CD1c-positive myeloid dendritic cell (primary cell): Measurements from ENCODE around the gene EPS15.
"Not testable (repeated sequence)": the region's sequence is repeated elsewhere in the genome, so short reads cannot be mapped to it uniquely, and the experiment has no call there.

Experiments used
- DNase-seq: peaks from one replicate; pipeline ENCODE4 v3.0.0-alpha.2; 2016; ENCODE audit errors: extremely low spot score

EPS15 gene

GRCh38 chr1:51472359-51472758 is 46.7 kb downstream of the EPS15 start:
- DNase-seq: peak; percentile 66

- no peak for DNase-seq
Observed at GRCh38 chr1:51469518-51469917, 49.5 kb downstream of the EPS15 start.

DNA sequence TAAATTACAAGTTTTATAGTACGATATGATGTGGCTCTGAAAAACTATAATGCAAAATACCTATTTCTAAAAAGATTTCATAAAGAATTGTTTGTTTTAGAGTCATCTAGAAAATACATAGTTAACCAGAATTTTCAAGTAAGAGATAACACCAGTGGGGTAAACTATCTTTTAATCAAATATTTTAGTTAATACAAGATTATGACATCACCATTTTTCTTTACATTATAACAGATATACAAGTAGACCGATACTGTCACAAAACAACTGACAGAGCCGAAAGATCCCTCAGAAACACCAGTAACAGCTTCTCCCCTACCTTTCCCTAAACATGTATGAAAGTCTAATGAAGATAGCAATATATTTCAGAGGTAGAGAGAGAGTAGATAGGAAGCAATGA is 54.2 kb downstream of the EPS15 start:
- no peak for DNase-seq

DNA sequence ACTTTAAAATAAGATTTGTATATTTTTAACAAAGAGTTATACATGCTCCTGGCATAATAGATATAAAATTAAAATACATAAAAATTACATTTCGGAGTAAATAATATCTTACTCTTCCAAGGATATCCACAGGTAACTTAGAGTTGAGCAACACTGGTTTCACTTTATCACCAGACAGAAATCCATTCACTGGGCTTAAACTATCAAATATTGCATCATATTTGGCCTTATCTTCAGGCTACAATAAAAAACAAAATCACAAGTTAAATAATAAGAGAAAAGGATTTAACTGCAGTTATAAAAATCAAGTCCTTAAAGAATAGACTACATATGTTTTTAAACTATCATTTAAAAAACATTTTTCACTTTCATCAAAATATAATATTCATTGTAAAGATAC is 55.5 kb downstream of the EPS15 start:
- DNase-seq: no peak

DNA sequence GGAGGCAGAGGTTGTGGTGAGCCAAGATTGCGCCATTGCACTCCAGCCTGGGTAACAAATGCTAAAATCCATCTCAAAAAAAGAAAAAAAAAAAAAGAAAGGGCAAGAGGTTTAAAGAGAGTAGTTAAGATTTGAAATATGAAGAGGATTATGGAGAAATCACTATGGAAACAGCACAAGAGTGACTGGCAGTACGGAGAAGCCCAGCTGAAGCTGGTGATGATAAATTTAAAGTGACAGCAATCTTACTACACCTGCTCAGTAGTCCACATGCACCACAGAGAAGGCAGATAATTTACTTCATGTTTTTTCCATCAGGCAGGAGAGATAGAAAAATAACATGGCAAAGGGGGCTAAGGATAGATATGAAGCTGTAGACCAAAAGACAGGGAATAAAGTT is 56.8 kb downstream of the EPS15 start:
- not testable (repeated sequence) for DNase-seq

GRCh38 chr1:51454554-51454953 is 64.5 kb downstream of the EPS15 start:
- DNase-seq: no peak

DNA sequence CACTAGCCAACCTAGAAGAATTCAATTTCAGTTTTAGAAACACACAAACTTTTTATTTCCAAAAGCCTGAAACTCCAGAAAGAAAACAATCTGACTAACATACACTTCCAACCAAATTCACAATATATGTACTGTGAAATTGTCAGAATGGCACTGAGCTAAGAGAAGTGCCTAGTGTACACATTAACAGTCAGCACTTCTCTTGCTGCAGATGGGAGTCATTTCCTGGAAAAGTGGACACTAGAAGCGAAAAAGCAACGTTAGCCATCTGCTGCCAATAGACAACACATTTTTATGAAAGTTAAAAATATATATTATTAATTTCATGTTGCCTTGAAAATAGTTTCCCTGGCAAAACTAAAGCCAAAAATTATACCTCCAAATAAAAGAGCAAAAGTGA is 66.1 kb downstream of the EPS15 start:
- DNase-seq: no peak

- not testable (repeated sequence) for DNase-seq
Observed at GRCh38 chr1:51448844-51449454, 70.1 kb downstream of the EPS15 start.

DNA sequence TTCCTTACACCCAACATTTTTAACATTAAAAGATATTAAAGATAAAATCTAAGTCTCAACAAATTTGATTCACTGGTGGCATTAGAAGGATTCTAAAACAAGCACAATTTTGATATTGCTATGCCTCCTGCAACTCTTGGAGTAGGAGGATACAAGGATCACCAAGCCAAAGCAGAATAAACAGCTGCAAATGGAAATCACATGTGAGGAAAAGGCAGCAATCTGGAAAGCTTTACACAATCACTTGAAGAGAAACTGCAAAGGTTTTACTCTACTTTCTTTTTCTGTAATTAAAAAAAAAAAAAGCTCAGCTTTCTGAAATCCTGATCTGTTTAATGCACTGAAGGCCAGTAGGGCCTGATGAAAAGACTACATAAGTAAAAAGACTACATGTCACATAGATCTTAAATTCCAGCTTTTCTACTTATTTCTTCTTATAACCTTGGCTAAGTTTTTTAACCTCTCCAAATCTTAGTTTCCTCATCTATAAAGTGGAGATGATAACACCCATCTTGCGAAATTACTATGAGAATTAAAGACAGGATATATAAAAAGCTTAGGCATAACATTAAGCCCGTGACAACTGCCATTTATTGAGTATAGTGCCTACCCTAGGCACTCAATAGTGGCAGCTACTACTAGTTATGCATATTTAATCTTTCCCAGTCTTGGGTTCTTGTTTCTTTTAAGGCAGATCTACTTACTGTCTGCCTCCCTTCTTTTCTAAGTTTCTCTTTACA is 73.5 kb downstream of the EPS15 start:
- DNase-seq: no peak

DNA sequence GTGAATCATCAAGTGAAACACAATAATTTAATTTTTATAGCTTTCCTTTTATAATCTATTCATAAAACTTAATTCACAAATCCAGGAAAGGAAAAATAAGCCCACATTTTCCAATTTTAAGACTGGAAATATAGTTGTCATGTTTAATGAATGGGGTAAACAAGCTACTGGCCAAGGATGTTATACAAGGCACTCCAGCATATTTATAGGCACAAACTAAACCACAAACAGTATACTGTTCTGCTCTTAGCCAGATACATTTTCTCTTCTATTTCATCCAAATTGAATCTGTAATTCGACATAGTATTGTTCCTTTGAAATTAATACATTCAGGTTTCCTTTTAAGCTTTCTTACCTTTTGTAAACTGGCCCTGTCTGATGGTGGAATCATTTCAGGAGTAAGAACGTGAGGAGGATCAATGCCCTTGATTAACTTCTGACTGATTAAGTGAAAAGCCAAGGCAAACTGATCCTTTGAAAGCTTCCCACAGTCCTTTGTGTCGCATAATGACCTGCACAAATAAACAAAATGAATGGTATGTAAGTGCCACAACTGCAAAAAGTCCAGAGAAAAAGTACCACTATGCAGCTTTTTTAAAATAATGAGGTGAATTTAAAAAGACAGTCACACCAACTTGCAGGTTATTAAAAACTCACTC is 74.4 kb downstream of the EPS15 start:
- DNase-seq: no peak

DNA sequence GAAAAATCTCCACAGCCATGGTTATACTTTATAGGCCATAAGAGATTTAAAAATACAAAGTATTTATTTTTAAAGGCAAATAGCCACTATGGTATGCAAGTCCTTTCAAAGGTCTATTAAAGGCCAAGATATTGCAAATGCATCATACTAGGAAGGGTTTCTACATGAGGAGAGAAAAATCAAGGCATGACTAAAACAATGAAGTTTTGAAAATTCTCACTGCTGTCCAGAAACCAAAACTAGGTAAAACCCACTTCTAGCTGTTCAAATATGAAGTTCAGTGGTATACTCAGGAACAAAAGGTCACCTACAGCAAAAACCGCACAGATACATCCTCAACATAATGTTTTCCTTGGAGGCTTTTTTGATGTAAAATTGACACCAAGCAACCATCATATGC is 75.0 kb downstream of the EPS15 start:
- DNase-seq: no peak

GRCh38 chr1:51443555-51443954 is 75.5 kb downstream of the EPS15 start:
- no peak for DNase-seq

DNA sequence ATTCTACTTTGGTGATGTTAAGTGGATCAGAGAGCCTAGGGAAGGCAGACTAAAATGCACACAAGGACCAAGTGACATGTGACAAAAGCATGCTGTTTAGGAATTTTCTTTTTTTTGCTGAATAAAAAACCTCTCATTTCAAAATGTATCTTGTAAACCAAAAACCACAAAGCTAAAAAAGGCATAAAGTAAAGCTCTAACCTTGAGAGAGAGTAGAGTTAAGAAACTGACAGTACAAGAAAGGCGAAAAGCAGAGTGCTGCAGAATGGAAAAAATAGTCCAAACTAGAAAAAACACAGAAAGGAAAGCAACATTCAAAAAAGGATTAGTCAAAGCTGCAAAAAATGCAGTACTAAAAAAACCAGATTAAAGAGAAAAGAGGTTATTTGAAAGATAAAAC is 76.5 kb downstream of the EPS15 start:
- no peak for DNase-seq

GRCh38 chr1:51442198-51442597 is 76.9 kb downstream of the EPS15 start:
- no peak for DNase-seq

GRCh38 chr1:51439895-51440294 is 79.2 kb downstream of the EPS15 start:
- DNase-seq: no peak

GRCh38 chr1:51439053-51439452 is 80.0 kb downstream of the EPS15 start:
- no peak for DNase-seq

GRCh38 chr1:51437391-51437790 is 81.7 kb downstream of the EPS15 start:
- not testable (repeated sequence) for DNase-seq

- no peak for DNase-seq
Observed at GRCh38 chr1:51435878-51436277, 83.2 kb downstream of the EPS15 start.

- no peak for DNase-seq
Observed at GRCh38 chr1:51433972-51434510, 85.0 kb downstream of the EPS15 start.

GRCh38 chr1:51433269-51433971 is 85.6 kb downstream of the EPS15 start:
- no peak for DNase-seq

DNA sequence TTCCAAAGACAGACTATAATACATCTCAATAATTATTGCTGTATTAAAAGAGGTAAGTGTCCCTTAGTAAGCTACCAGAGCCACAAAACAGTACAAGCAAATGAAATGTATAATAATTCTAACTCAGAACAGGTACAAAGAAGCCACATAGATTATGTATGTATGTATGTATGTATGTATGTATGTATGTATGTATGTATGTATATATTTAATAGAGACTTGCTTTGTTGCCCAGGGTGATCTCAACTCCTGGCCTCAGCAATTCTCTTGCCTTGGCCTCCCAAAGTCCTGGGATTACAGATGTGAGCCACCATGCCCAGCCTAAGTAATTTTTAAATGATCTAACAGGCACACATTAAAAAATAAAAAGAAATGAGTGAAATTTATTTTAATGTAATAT is 86.9 kb downstream of the EPS15 start:
- DNase-seq: no peak

- DNase-seq: no peak
Observed at GRCh38 chr1:51427438-51427837, 91.6 kb downstream of the EPS15 start.
